ENCODE measurements around the gene MYOCOS. TPM values are rescaled to one million over a fixed set of nuclear protein-coding genes. Genes with fewer than 3 reads are reported as not detected.

Gene MYOCOS
- total RNA-seq, 1 experiment from 2014 or later: not detected

DNA sequence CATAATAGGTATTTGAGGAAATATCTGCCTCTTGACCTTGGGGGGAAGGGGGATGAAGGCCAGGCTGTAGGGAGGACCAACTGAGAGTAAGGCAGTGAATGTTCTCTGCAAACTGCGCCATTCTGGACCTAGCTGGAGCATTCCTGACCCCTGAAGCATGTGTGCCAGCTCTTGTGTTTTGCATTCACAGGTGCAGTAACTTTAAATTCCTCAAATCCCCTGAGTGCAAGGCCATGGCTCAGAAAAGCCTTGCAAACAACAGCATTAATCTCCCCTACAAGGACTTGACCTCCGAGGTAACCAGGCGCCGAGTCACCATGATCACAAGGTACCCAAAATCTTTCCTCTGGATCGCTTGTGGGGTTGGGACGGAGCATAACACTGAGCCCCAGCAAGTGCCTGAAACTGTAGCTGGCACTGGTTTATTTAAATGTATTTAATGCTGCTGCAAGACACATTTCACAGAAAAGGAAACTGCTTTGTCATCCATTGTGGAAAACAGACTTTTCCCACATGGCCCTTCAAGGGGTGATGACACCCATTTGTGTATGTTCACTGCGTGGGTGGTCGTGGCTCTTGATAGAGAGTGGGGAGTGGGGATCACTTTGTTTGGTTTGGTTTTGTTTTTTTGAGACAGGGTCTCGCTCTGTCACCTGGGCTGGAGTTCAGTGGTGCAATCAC is 1.7 kb downstream of the MYOCOS start:
- no peak for DNase-seq (ENCODE audit: low read depth, low spot score)
- ChIA-PET CTCF (interaction anchor here (0.6 kb wide), 1 partner anchor 89 kb away, joined by 3 read pairs; no protein-coding TSS in a partner anchor), POLR2A (no interaction called here)
- no peak overlapping the region for H3K4me3 ChIP-seq (ENCODE audit: low read depth in 2 of 2, low read length in 2 of 2)
- in situ Hi-C loops (cut with HindIII; ENCODE audit: low pct_unique_long_range_greater_than_20kb, low sequenced_read_pairs): no loop called here
- H3K27ac ChIP-seq (ENCODE audit: low read length): no peak overlapping the region
- no peaks in the 10 kb centered on the region for H3K9me3 ChIP-seq (ENCODE audit: control insufficient read depth, insufficient read depth, low read depth, low read length)
- ATAC-seq: no peak
- H3K4me1 ChIP-seq (ENCODE audit: control insufficient read depth, insufficient read depth, low read length): no peaks in the 10 kb centered on the region
- H3K36me3 ChIP-seq (ENCODE audit: control insufficient read depth, insufficient read depth, low read length): no peaks in the 10 kb centered on the region
- TF ChIP-seq SIN3A (IDR thresholded peaks at IDR 0.05; ENCODE audit: borderline replicate concordance, insufficient read depth, low read depth, low read length): no peak
- no peak for TF ChIP-seq TCF7L2 (IDR thresholded peaks at IDR 0.05; ENCODE audit: low read depth, low read length)
- TF ChIP-seq, protein P1, sequence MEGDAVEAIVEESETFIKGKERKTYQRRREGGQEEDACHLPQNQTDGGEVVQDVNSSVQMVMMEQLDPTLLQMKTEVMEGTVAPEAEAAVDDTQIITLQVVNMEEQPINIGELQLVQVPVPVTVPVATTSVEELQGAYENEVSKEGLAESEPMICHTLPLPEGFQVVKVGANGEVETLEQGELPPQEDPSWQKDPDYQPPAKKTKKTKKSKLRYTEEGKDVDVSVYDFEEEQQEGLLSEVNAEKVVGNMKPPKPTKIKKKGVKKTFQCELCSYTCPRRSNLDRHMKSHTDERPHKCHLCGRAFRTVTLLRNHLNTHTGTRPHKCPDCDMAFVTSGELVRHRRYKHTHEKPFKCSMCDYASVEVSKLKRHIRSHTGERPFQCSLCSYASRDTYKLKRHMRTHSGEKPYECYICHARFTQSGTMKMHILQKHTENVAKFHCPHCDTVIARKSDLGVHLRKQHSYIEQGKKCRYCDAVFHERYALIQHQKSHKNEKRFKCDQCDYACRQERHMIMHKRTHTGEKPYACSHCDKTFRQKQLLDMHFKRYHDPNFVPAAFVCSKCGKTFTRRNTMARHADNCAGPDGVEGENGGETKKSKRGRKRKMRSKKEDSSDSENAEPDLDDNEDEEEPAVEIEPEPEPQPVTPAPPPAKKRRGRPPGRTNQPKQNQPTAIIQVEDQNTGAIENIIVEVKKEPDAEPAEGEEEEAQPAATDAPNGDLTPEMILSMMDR (IDR thresholded peaks at IDR 0.05): no peak
- no peak for TF ChIP-seq POLR2AphosphoS5 (IDR thresholded peaks at IDR 0.05; ENCODE audit: low read depth, low read length)
- TF ChIP-seq, protein P2, sequence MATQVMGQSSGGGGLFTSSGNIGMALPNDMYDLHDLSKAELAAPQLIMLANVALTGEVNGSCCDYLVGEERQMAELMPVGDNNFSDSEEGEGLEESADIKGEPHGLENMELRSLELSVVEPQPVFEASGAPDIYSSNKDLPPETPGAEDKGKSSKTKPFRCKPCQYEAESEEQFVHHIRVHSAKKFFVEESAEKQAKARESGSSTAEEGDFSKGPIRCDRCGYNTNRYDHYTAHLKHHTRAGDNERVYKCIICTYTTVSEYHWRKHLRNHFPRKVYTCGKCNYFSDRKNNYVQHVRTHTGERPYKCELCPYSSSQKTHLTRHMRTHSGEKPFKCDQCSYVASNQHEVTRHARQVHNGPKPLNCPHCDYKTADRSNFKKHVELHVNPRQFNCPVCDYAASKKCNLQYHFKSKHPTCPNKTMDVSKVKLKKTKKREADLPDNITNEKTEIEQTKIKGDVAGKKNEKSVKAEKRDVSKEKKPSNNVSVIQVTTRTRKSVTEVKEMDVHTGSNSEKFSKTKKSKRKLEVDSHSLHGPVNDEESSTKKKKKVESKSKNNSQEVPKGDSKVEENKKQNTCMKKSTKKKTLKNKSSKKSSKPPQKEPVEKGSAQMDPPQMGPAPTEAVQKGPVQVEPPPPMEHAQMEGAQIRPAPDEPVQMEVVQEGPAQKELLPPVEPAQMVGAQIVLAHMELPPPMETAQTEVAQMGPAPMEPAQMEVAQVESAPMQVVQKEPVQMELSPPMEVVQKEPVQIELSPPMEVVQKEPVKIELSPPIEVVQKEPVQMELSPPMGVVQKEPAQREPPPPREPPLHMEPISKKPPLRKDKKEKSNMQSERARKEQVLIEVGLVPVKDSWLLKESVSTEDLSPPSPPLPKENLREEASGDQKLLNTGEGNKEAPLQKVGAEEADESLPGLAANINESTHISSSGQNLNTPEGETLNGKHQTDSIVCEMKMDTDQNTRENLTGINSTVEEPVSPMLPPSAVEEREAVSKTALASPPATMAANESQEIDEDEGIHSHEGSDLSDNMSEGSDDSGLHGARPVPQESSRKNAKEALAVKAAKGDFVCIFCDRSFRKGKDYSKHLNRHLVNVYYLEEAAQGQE (IDR thresholded peaks at IDR 0.05; ENCODE audit: insufficient read depth in 1 of 2, low read depth in 2 of 2, low read length in 1 of 2): no peak
- intact Hi-C loops (cut with micrococcal nuclease; ENCODE audit: unreplicated experiment): no loop called here
- no TSS peak for BruUV-seq (replicated peaks)
- no peaks in the 10 kb centered on the region for H3K27me3 ChIP-seq (ENCODE audit: control insufficient read depth, insufficient read depth, low read length)

DNA sequence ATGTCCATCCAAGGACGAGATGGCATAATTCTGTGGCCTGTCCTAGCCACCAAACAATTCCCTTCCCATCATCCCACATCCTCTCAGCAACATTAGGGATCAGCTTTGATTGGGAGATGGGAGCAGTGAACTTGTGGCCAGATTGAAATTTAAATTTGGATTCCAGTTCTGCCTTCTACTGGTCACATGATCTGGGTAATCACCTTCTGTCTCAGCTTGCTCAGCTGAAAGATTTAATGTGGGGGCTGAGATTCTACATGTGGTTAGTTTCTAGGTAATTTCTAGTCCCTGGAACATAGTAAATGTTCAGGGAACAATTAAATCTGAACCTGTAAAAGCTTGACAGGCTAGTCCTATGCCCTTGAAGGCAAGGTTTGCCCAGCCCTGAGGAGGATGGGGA is 3.2 kb downstream of the MYOCOS start:
- BruUV-seq (replicated peaks): no TSS peak
- Histone ChIP-seq H3K4me1 (ENCODE audit: control insufficient read depth, insufficient read depth, low read length) (no peaks in the 10 kb centered on the region), H3K4me3 (ENCODE audit: low read depth in 2 of 2, low read length in 2 of 2) (no peak overlapping the region), H3K27ac (ENCODE audit: low read length) (no peak overlapping the region), H3K9me3 (ENCODE audit: control insufficient read depth, insufficient read depth, low read depth, low read length) (no peaks in the 10 kb centered on the region), H3K27me3 (ENCODE audit: control insufficient read depth, insufficient read depth, low read length) (no peaks in the 10 kb centered on the region), H3K36me3 (ENCODE audit: control insufficient read depth, insufficient read depth, low read length) (no peaks in the 10 kb centered on the region)
- TF ChIP-seq POLR2AphosphoS5 (IDR thresholded peaks at IDR 0.05; ENCODE audit: low read depth, low read length): no peak
- TF ChIP-seq SIN3A (IDR thresholded peaks at IDR 0.05; ENCODE audit: borderline replicate concordance, insufficient read depth, low read depth, low read length): no peak
- TF ChIP-seq, protein P1 (IDR thresholded peaks at IDR 0.05): no peak
- no peak for TF ChIP-seq TCF7L2 (IDR thresholded peaks at IDR 0.05; ENCODE audit: low read depth, low read length)
- TF ChIP-seq, protein P2 (IDR thresholded peaks at IDR 0.05; ENCODE audit: insufficient read depth in 1 of 2, low read depth in 2 of 2, low read length in 1 of 2): no peak
- POLR2A ChIA-PET: no interaction called here
- CTCF ChIA-PET: no interaction called here
- in situ Hi-C loops (cut with HindIII; ENCODE audit: low pct_unique_long_range_greater_than_20kb, low sequenced_read_pairs) (no loop called here), intact Hi-C loops (cut with micrococcal nuclease; ENCODE audit: unreplicated experiment) (no loop called here)
- ATAC-seq (no peak), DNase-seq (ENCODE audit: low read depth, low spot score) (no peak)

Measured in Panc1 (cell line).